ENCODE measurements around the gene PACSIN2.
"Not testable (repeated sequence)": the region's sequence is repeated elsewhere in the genome, so short reads cannot be mapped to it uniquely, and the experiment has no call there.

PACSIN2 gene

DNA sequence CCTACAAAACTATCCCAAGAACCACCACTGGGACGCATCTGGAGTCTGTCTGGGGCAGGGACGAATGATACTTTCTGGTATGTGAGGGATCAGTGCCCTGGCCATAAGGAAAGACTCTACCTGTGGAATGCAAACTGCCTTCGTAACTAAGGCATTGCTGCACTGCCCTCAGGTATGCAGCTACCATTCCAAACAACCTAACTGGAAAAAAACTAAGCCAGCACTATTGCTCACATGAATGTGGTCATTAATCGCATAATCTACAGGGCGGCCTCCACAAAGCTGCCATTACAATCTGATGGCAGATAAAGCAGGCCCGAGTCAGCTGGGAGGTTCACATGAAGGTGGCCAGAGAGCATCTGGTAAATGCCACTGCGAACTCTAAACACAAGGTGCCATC lies 3.9 kb downstream of the PACSIN2 start:
- DNase-seq, result no peak

DNA sequence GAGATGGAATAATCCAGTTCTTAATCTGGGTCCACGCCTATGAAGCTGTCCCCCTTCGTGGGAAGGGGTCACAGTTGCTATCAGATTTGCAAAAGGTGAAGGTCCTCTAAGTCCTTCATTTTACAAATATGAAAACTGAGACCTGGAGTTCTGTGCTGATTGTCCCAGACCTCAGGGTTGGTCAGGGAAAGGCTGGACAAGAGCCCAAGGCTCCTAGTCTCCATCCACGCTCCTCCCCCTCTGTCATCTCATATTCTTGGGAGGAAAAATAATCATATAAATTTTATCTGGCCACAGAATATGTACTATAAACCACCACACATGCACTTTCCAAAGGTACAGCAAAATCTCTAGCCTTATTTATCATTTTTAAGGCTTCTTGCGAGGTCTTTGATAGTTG lies 5.5 kb downstream of the PACSIN2 start:
- no peak for DNase-seq

DNA sequence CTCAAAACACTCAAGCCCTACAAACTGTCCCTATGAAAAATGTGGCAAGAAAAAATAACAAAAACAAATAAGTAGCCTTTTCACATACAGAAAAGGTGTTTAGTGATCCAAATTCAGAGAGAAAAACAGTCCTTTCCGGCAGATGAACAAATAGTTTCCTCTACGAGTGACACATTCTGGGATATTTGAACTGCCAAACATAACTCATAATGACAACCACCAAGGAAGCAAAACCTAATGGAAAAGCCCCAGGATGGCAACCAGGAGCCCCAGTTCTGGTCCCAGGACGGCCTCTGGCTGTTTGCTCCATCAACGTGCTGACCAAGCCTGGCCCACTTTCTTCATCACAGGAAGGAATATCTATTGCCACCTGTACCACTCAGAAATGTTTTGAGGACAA lies 6.0 kb downstream of the PACSIN2 start:
- DNase-seq, result no peak

DNA sequence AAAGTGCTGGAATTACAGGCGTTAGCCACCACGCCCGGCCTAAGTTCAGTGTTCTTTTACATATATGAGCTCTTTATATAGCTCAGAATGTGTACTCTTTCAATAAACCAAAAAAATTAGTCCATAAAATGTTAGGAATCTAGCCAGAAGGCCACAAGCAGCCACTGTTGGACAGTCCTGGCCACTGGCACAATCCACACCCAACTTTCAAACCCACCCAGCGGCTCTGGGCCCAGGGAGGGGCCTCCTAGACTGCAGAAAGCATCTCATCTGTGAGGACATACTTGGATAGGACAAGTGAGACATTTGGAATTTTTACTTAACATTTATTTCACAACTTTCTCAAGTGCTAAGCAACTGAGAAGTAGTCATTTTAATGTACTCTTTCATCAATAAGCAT lies 6.4 kb downstream of the PACSIN2 start:
- no peak for DNase-seq

GRCh38 chr22:43007519-43008102 lies 7.3 kb downstream of the PACSIN2 start:
- no peak for DNase-seq

- no peak for DNase-seq
Observed at GRCh38 chr22:43006753-43007152, 8.2 kb downstream of the PACSIN2 start.

DNA sequence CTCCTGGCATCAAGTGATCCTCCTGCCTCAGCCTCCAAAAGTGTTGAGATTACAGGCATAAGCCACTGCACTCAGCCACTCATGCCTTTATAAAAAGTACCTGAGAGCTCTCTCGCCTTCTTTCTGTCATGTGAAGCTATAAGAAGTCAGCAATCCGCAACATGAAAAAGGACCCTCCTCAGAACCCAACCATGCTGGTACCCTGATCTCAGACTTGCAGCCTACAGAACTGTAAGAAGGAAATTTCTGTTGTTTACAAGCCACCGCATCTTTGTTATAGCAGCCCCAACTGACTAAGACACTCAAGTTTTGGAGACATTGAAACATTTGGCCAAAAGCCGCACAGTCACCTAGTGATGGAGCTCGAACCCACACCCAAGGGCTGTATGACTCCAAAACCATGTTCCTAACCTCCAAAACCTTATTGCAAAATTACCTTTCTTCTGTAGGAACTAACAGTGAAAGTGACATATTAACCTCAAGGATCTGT lies 8.9 kb downstream of the PACSIN2 start:
- no peak for DNase-seq

- no peak for DNase-seq
Observed at GRCh38 chr22:43005106-43005505, 9.8 kb downstream of the PACSIN2 start.

- DNase-seq, result peak in 1 of 14 donors; percentile 45
Observed at GRCh38 chr22:43004362-43005035, 10.4 kb downstream of the PACSIN2 start.

GRCh38 chr22:43002202-43002586 lies 12.8 kb downstream of the PACSIN2 start:
- no peak for DNase-seq

DNA sequence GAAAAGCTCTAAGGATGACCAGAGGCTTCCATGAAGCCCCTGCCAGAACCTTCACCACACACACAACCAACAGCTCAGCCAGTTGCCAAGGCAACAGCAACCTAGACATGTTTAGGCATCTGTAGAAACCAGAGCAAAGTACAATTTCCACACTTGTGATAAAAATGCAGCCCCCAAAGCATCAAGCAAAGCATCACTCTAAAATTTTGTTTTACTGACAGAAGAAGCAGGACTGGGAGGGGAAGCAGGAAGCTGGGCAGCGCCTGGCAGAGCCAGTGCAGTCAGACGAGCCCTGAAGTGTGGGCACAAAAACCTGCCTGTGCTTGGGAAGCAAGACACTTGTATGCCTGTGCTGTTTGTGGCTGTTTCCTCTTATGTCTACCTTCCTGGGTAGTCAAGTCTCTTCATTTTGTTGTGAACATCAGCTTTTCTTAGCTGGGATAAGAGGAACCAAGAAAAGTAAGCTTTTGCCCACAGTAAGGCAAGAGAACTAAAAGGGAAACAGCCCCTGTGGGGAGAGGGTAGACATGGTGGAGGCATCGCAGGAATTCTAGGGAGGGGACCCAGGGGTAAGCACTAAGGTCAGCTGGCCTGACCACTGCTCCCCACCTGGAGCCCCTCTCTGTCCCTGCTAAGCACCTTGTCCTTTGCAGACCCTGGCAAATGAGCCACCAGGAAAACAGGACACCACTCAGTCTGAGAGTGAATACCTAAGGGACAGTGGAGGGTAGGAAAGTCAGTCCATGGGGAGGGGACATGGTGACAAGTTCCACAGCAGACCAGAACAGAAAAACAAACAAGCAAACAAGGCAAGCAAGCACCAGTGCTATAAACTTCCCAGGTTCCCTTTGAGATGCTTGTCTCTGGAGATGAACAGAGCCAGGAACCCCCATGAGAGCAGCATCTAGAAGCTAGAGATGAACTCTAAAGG lies 13.4 kb downstream of the PACSIN2 start:
- peak in 7 of 14 donors; percentile 5 to 39 (median 22) for DNase-seq

DNA sequence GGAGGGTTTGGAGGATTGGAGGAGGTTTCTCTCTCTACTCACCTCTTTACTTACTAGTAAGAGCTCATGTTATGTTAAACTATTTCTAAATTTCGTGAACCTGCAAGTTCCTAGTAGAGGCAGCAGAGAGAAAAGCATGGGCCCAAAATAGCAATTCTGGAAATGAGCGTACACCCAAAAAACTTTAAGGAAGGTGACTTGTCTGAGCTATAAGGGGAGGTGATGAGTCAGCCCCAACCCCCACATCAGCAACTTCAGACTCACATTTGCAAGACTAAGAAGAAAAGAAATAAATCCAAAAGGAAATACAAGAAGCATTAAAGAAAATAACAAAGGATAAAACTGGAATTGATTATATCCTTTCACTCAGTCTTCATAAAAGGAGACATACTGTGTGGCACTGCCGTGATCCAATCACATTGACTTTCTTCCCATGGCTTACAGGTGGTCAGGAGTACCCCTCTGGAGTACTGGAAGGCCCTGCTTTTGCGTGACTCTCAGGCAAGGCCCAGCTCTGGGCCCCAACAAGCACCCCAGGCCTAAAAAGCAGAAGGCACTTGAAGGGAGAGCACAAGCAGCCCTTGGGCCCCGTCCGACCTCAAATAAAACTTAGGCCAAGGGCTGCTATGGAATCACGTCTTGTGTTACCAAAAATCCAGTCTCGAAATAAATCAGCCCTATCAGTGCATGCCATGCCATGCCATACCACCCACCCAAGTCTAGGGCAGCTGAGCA lies 14.3 kb downstream of the PACSIN2 start:
- DNase-seq, result no peak

DNA sequence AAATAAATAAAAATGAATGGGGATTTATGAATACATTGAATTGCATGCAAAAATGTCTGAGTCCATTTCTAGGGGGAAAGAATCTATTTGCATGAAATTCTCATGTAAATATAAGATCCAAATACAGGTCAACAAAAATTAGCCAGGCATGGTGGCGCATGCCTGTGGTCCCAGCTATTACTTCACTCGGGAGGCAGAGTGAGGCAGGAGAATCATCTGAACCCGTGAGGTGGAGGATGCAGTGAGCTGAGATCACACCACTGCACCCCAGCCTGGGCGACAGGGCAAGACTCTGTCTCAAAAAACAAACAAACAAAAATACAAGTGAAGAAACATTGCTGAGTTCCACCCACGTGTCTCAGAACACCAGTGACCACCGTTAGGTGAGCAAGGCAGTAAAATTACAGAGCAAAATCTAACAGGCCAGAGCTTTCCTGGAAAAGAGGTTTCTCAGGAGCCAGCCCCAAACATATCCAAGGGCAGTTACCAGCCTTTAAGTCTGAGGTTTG lies 17.3 kb downstream of the PACSIN2 start:
- DNase-seq, result no peak

DNA sequence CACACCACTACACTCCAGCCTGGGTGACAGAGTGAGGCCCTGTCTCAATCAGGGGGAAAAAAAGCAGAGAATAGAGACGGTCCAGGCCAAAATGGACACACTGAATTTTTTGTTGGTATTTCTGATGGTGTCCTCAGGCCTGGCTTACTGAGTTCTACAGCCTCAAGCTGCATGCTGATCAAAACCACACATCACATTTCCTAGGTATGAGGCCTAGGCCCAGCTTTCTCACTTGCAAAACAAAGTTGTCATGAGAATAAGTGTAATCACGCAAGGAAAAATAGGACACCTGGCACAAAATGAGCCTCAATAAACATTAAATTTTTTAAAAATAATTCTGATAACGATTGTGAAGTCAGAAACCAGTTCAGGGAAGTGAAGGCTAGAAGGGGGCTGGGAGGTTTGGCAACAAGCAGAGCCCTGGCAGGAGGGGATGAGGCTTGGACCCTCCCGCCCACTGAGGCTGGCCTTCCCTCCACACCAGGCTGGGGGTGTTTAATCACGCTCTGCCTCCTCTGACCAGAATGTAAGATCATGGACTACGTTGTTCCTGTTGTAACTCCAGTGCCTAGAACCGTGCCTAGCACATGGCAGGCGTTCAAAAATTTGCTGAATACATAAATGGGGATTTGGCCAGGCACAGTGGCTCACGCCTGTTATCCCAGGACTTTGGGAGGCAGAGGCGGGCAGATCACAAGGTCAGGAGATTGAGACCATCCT lies 18.1 kb downstream of the PACSIN2 start:
- no peak for DNase-seq

GRCh38 chr22:42995654-42996053 lies 19.3 kb downstream of the PACSIN2 start:
- DNase-seq, result not testable (repeated sequence)

GRCh38 chr22:42994917-42995562 lies 19.9 kb downstream of the PACSIN2 start:
- DNase-seq, result peak in 3 of 14 donors; percentile 1 to 34 (median 33)

DNA sequence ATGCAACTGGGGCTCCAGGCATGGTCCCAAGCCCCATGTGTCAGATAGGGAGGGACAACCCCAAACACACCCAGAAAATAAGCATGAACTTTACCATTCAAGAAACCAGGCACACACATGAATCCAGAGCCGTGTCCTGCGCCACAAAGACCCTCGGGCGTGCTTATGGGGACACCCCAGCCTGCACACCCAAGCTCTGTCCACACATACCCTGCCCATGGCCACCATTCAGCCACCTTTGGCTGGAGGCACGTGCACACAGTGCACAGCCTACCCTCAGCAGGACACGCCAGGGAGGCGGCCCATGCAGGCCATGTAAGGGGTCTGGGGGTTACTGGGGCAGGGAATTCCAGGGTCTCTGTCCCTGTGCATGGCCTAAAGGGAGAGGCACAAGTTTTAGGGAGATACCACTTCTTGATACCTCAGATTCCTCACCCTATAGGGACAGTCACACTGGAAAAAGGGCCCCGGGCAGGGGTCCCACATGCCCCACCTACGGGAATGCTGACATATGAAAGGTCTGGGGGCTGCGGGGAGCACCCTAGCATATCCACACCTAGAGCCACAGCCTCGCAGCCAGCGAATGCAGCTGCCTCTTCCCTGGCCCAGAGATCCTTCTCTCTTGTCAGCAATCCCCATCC lies 20.6 kb downstream of the PACSIN2 start:
- no peak for DNase-seq

GRCh38 chr22:42993651-42994275 lies 21.2 kb downstream of the PACSIN2 start:
- DNase-seq, result no peak

DNA sequence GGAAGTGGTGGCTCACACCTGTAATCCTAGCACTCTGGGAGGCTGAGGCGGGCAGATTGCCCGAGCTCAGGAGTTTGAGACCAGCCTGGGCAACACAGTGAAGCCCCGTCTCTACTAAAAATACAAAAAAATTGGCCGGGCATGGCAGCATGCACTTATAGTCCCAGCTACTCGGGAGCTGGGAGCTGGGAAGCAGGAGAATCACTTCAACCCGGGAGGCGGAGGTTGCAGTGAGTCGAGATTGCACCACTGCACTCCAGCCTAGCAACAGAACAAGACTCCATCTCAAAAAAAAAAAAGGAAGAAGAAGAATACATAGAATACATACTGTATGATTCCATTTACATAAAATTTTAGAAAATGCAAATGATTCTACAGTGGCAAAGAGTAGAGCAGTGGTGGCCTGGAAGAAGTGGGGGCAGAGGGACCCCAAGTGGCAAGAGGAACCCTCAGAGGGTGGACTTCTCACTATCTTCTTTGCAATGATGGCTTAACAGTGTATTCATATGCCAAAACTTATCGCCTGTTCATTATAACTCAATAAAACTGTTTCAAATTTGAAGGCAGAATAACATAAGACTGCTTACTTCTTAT lies 22.0 kb downstream of the PACSIN2 start:
- DNase-seq, result no peak

DNA sequence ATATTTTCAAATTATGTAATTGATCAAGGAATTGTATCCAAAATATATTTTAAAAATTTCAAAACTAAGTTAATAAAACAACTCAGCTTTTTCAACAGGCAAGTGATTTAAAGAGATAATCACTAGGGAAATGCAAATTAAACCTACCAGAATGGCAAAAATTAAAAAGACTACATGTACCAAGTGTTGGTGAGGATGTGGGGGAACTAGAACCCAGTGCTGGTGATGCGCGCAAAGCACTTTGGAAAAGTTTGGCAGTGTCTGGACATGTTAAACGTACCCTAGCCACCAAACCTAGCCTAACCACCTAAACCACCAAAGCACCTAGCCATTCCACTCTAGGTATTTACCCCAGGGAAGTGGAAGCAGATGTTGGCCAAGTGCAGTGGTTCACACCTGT lies 22.9 kb downstream of the PACSIN2 start:
- no peak for DNase-seq

All from C1 segment of cervical spinal cord (tissue), 14 donors.